ENCODE data around the gene IER2. TPM values are rescaled to one million over a fixed set of nuclear protein-coding genes. Genes with fewer than 3 reads are reported as not detected.
"Not testable (repeated sequence)": the region's sequence is repeated elsewhere in the genome, so short reads cannot be mapped to it uniquely, and the experiment has no call there.

IER2 gene
- total and polyA plus RNA-seq, 10 donors = 56.7 to 131 (median 89.5) TPM

GRCh38 chr19:13171146-13171545 lies 20.9 kb downstream of the IER2 start:
- Histone ChIP-seq H3K27ac (peak overlapping the region in 6 of 8 donors; percentile 76 to 97 (median 94)), H3K4me1 (peaks cover 45 to 92% (median 75%) of the 10 kb centered on the region in 6 donors)
- WGBS, 5 donors = 94 to 97% (median 95%) methylated on average over 7 of the region's 7 CpGs

GRCh38 chr19:13172346-13173138 lies 22.3 kb downstream of the IER2 start:
- TF ChIP-seq POLR2AphosphoS5 (IDR thresholded peaks at IDR 0.05) (peak in 2 of 3 donors; percentile 54 to 72), POLR2A (IDR thresholded peaks at IDR 0.05) (no peak)
- Histone ChIP-seq H3K27me3 (replicated peaks in 1 of 7) (no peaks in the 10 kb centered on the region), H3K4me3 (peak overlapping the region in 1 of 8 donors; percentile 44), H3K36me3 (no peaks in the 10 kb centered on the region), H3K9me3 (no peaks in the 10 kb centered on the region), H3K4me1 (peaks cover 33 to 78% (median 61%) of the 10 kb centered on the region in 6 donors), H3K27ac (peak overlapping the region; percentile 63 to 97 (median 80))
- WGBS, 5 donors = 29 to 37% (median 36%) methylated on average over 18 of the region's 18 CpGs
- peak; percentile 91 for DNase-seq
- intact Hi-C loops (cut with DNase I; ENCODE audit: low total_unique reads) = no loop called here

More at GRCh38 chr19:13171146-13171545, 20.9 kb downstream of the IER2 start:
- no peak overlapping the region for H3K4me3 ChIP-seq
- DNase-seq = no peak
- intact Hi-C loops (cut with DNase I; ENCODE audit: low total_unique reads) = no loop called here
- H3K27me3 ChIP-seq (replicated peaks in 1 of 7) = no peaks in the 10 kb centered on the region
- H3K9me3 ChIP-seq = no peaks in the 10 kb centered on the region
- TF ChIP-seq POLR2A (IDR thresholded peaks at IDR 0.05) (no peak), POLR2AphosphoS5 (IDR thresholded peaks at IDR 0.05) (no peak), CTCF (IDR thresholded peaks at IDR 0.05 in 8 of 11, conservative IDR thresholded peaks at IDR 0.05 in 3 of 11) (no peak)
- no peaks in the 10 kb centered on the region for H3K36me3 ChIP-seq

- Histone ChIP-seq H3K4me1 (peaks cover 27 to 71% (median 55%) of the 10 kb centered on the region in 6 donors), H3K27me3 (replicated peaks in 1 of 7) (no peaks in the 10 kb centered on the region), H3K9me3 (no peaks in the 10 kb centered on the region), H3K27ac (peak overlapping the region in 7 of 8 donors; percentile 63 to 97 (median 83)), H3K36me3 (no peaks in the 10 kb centered on the region), H3K4me3 (no peak overlapping the region)
- 71 to 85% (median 79%) methylated on average over 12 of the region's 12 CpGs for WGBS, 5 donors
- no peak for DNase-seq
- no peak for TF ChIP-seq POLR2A (IDR thresholded peaks at IDR 0.05)
- no peak for TF ChIP-seq CTCF (IDR thresholded peaks at IDR 0.05 in 8 of 11, conservative IDR thresholded peaks at IDR 0.05 in 3 of 11)
- no peak for TF ChIP-seq POLR2AphosphoS5 (IDR thresholded peaks at IDR 0.05)
- intact Hi-C loops (cut with DNase I; ENCODE audit: low total_unique reads) = no loop called here
Observed at GRCh38 chr19:13173139-13173737, 23.0 kb downstream of the IER2 start.

- no peak for DNase-seq
- no peaks in the 10 kb centered on the region for H3K36me3 ChIP-seq
- H3K27ac ChIP-seq = no peak overlapping the region
- 82 to 94% (median 91%) methylated on average over 8 of the region's 8 CpGs for WGBS, 5 donors
- H3K27me3 ChIP-seq (replicated peaks in 1 of 7) = no peaks in the 10 kb centered on the region
- H3K4me3 ChIP-seq = no peak overlapping the region
- intact Hi-C loops (cut with DNase I; ENCODE audit: low total_unique reads) = no loop called here
- H3K9me3 ChIP-seq = no peaks in the 10 kb centered on the region
- TF ChIP-seq CTCF (IDR thresholded peaks at IDR 0.05 in 8 of 11, conservative IDR thresholded peaks at IDR 0.05 in 3 of 11) = no peak
- peaks cover 14 to 66% (median 36%) of the 10 kb centered on the region in 6 donors for H3K4me1 ChIP-seq
Observed at GRCh38 chr19:13176345-13176744, 26.1 kb downstream of the IER2 start.

GRCh38 chr19:13177584-13177983 lies 27.4 kb downstream of the IER2 start:
- H3K4me3 ChIP-seq; H3K27ac ChIP-seq; intact Hi-C loops (cut with DNase I; ENCODE audit: low total_unique reads); H3K27me3 ChIP-seq (replicated peaks in 1 of 7); DNase-seq; H3K36me3 ChIP-seq; H3K9me3 ChIP-seq: not testable (repeated sequence)
- 96 to 99% (median 98%) methylated on average over 5 of the region's 5 CpGs for WGBS, 5 donors
- H3K4me1 ChIP-seq = peaks cover 16 to 66% (median 35%) of the 10 kb centered on the region in 6 donors

- peaks cover 10 to 61% (median 29%) of the 10 kb centered on the region in 6 donors for H3K4me1 ChIP-seq
- H3K4me3 ChIP-seq; H3K9me3 ChIP-seq; H3K27me3 ChIP-seq (replicated peaks in 1 of 7); intact Hi-C loops (cut with DNase I; ENCODE audit: low total_unique reads); H3K27ac ChIP-seq; H3K36me3 ChIP-seq; DNase-seq: not testable (repeated sequence)
- WGBS, 5 donors = 93 to 97% (median 95%) methylated on average over 10 of the region's 10 CpGs
Observed at GRCh38 chr19:13178291-13178690, 28.1 kb downstream of the IER2 start.

All from spleen (tissue), 11 donors.